DOHH2 (cell line): ENCODE measurements around the gene ABCD1.

Source experiments
- H3F3A ChIP-seq: fragments of 200-600 bp; sonication (generic), shearing (Covaris generic); 2 replicates; pipeline ENCODE4 v1.6.0; 2016; ENCODE audit warnings: antibody characterized with exemption, mild to moderate bottlenecking; ENCODE audit not compliant: control insufficient read depth, insufficient read depth
- H3K27ac ChIP-seq: fragments of 200-600 bp; sonication (generic); 2 replicates; pipeline ENCODE4 v1.5.1; 2014; ENCODE audit warnings: low read depth, mild to moderate bottlenecking, low read length, moderate library complexity
- H3K27me3 ChIP-seq: fragments of 200-600 bp; sonication (generic); 2 replicates; pipeline ENCODE4 v1.6.1; 2014; ENCODE audit warnings: mild to moderate bottlenecking, low read length, mixed read lengths; ENCODE audit not compliant: control insufficient read depth
- H3K36me3 ChIP-seq: fragments of 200-600 bp; sonication (generic); 2 replicates; pipeline ENCODE4 v1.6.1; 2014; ENCODE audit warnings: mild to moderate bottlenecking, low read length, moderate library complexity, mixed read lengths; ENCODE audit not compliant: control insufficient read depth
- H3K4me1 ChIP-seq: fragments of 200-600 bp; sonication (generic); 2 replicates; pipeline ENCODE4 v1.6.1; 2014; ENCODE audit warnings: mild to moderate bottlenecking, low read length, mixed read lengths; ENCODE audit not compliant: control insufficient read depth
- H3K4me2 ChIP-seq: fragments of 200-600 bp; sonication (generic); 2 replicates; pipeline ENCODE4 v1.6.0; 2014; ENCODE audit warnings: mild to moderate bottlenecking, low read length, moderate library complexity
- H3K4me3 ChIP-seq: fragments of 200-600 bp; sonication (generic); 2 replicates; pipeline ENCODE4 v1.5.1; 2014; ENCODE audit warnings: mild to moderate bottlenecking, low read length, mixed read lengths
- H3K79me2 ChIP-seq: fragments of 200-600 bp; sonication (generic); 2 replicates; pipeline ENCODE4 v1.6.1; 2014; ENCODE audit warnings: mild to moderate bottlenecking, low read length, mixed read lengths; ENCODE audit not compliant: control insufficient read depth
- H3K9me2 ChIP-seq: fragments of 200-600 bp; sonication (generic); replicated peaks from 2 replicates; pipeline ENCODE4 v1.6.1; 2014; ENCODE audit warnings: mild to moderate bottlenecking, low read length, mixed read lengths; ENCODE audit not compliant: control insufficient read depth
- H3K9me3 ChIP-seq: fragments of 200-600 bp; sonication (generic); 2 replicates; pipeline ENCODE4 v1.6.1; 2014; ENCODE audit warnings: antibody characterized with exemption, low read length, mixed read lengths; ENCODE audit not compliant: control insufficient read depth, insufficient read depth
- H4K20me1 ChIP-seq: fragments of 200-600 bp; sonication (generic); 2 replicates; pipeline ENCODE4 v1.6.0; 2014; ENCODE audit warnings: low read depth, mild to moderate bottlenecking, antibody characterized with exemption, low read length, moderate library complexity; ENCODE audit not compliant: control insufficient read depth, insufficient read depth
- CTCF ChIP-seq: fragments of 200-600 bp; sonication (generic); IDR thresholded peaks from one replicate; pipeline ENCODE4 v1.5.1; 2014; ENCODE audit warnings: antibody characterized with exemption, mild to moderate bottlenecking, low read depth, low read length; ENCODE audit not compliant: poor library complexity, severe bottlenecking
- EZH2phosphoT487 ChIP-seq: fragments of 200-600 bp; sonication (generic); IDR thresholded peaks from 2 replicates; pipeline ENCODE4 v1.6.1; 2017; ENCODE audit warnings: borderline replicate concordance, mild to moderate bottlenecking, antibody characterized with exemption, low read length, moderate library complexity, mixed read lengths

The ABCD1 gene

GRCh38 chrX:153776120-153776599, 51.5 kb downstream of the ABCD1 start:
- Histone ChIP-seq H3K36me3 (no peaks in the 10 kb centered on the region), H4K20me1 (no peaks in the 10 kb centered on the region), H3K79me2 (no peaks in the 10 kb centered on the region), H3K4me2 (no peak overlapping the region), H3F3A (no peaks in the 10 kb centered on the region), H3K9me2 (no peaks in the 10 kb centered on the region), H3K4me1 (no peaks in the 10 kb centered on the region), H3K9me3 (no peaks in the 10 kb centered on the region), H3K27me3 (no peaks in the 10 kb centered on the region), H3K4me3 (no peak overlapping the region), H3K27ac (no peak overlapping the region)
- TF ChIP-seq CTCF, result no peak
- no peak for TF ChIP-seq EZH2phosphoT487

GRCh38 chrX:153776611-153777045, 52.0 kb downstream of the ABCD1 start:
- H3K36me3 ChIP-seq, result no peaks in the 10 kb centered on the region
- H3K9me3 ChIP-seq, result no peaks in the 10 kb centered on the region
- H3K4me3 ChIP-seq, result no peak overlapping the region
- no peaks in the 10 kb centered on the region for H3K9me2 ChIP-seq
- H4K20me1 ChIP-seq, result no peaks in the 10 kb centered on the region
- H3K27ac ChIP-seq, result no peak overlapping the region
- H3F3A ChIP-seq, result no peaks in the 10 kb centered on the region
- no peak for TF ChIP-seq EZH2phosphoT487
- no peak for TF ChIP-seq CTCF
- H3K4me1 ChIP-seq, result no peaks in the 10 kb centered on the region
- no peaks in the 10 kb centered on the region for H3K79me2 ChIP-seq
- H3K27me3 ChIP-seq, result no peaks in the 10 kb centered on the region
- H3K4me2 ChIP-seq, result no peak overlapping the region

- Histone ChIP-seq H4K20me1 (no peaks in the 10 kb centered on the region), H3K27me3 (no peaks in the 10 kb centered on the region), H3K79me2 (no peaks in the 10 kb centered on the region), H3K4me1 (no peaks in the 10 kb centered on the region), H3K9me2 (no peaks in the 10 kb centered on the region), H3K36me3 (no peaks in the 10 kb centered on the region), H3K9me3 (no peaks in the 10 kb centered on the region), H3F3A (no peaks in the 10 kb centered on the region), H3K4me2 (no peak overlapping the region), H3K4me3 (no peak overlapping the region), H3K27ac (no peak overlapping the region)
- no peak for TF ChIP-seq EZH2phosphoT487
- no peak for TF ChIP-seq CTCF
These were observed 52.8 kb downstream of the ABCD1 start for GRCh38 chrX:153777261-153778090.
